Stimulated activated CD8-positive, alpha-beta memory T cell treated with anti-CD3 and anti-CD28 coated beads, Interleukin-15, amount 100 ng/mL, for 4 hours (primary cell): Measurements from ENCODE around the gene SLC22A7.

Experiments
- DNase-seq, 2 donors: peaks; one replicate each; pipeline ENCODE4 v3.0.0-alpha.2; 2020; ENCODE audit warnings: low read depth in 2 of 2

SLC22A7 gene

GRCh38 chr6:43283514-43283901, 14.6 kb upstream of the SLC22A7 start:
- no peak for DNase-seq

- no peak for DNase-seq
Observed at GRCh38 chr6:43283905-43284304, 14.2 kb upstream of the SLC22A7 start.

GRCh38 chr6:43284991-43285781, 12.9 kb upstream of the SLC22A7 start:
- no peak for DNase-seq

GRCh38 chr6:43285832-43286231, 12.2 kb upstream of the SLC22A7 start:
- no peak for DNase-seq

GRCh38 chr6:43286456-43286979, 11.5 kb upstream of the SLC22A7 start:
- DNase-seq, result no peak

- no peak for DNase-seq
Observed at GRCh38 chr6:43286980-43287716, 10.9 kb upstream of the SLC22A7 start.

GRCh38 chr6:43287717-43288679, 10.1 kb upstream of the SLC22A7 start:
- DNase-seq, result no peak

- DNase-seq, result no peak
Observed at GRCh38 chr6:43290339-43290904, 7.6 kb upstream of the SLC22A7 start.

GRCh38 chr6:43290905-43291355, 7.1 kb upstream of the SLC22A7 start:
- no peak for DNase-seq

GRCh38 chr6:43291708-43292107, 6.4 kb upstream of the SLC22A7 start:
- no peak for DNase-seq

GRCh38 chr6:43292341-43292740, 5.7 kb upstream of the SLC22A7 start:
- no peak for DNase-seq

- no peak for DNase-seq
Observed at GRCh38 chr6:43292763-43293318, 5.2 kb upstream of the SLC22A7 start.

GRCh38 chr6:43293698-43294097, 4.4 kb upstream of the SLC22A7 start:
- DNase-seq, result no peak

GRCh38 chr6:43294536-43294935, 3.5 kb upstream of the SLC22A7 start:
- no peak for DNase-seq

- DNase-seq, result no peak
Observed at GRCh38 chr6:43295456-43295855, 2.6 kb upstream of the SLC22A7 start.

GRCh38 chr6:43296780-43297497, 1.1 kb upstream of the SLC22A7 start:
- DNase-seq, result no peak

- DNase-seq, result no peak
Observed at GRCh38 chr6:43298565-43299337, 691 bp downstream of the SLC22A7 start.

- DNase-seq, result no peak
Observed at GRCh38 chr6:43299338-43300293, 1.6 kb downstream of the SLC22A7 start.
